GM19035 (cell line): ENCODE data around the gene GALNTL6.

Experiments
- ATAC-seq: cut with Tn5 transposase; IDR thresholded peaks from one replicate; pipeline ENCODE4 v1.9.1; 2021; ENCODE audit not compliant: unreplicated experiment

Gene GALNTL6

DNA sequence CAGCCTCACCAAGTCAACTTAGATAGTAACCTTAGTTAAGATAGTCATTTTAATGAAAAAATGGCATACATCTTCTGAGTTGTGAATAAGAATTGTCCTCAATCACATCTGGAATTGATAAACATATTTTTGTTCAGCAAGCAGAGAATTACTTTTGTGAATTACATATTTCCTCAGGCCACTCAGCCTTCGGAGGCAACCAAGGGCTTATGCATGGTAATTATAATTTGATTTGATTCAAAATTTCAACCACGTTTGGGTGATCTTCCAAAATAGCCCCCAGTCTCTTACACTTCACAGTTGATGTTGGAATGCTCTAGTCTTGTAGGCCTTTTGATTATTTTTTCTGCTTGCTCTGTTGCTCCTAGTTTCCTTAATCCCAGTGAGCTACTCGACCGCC lies 63.4 kb downstream of the GALNTL6 start:
- no peak for ATAC-seq

DNA sequence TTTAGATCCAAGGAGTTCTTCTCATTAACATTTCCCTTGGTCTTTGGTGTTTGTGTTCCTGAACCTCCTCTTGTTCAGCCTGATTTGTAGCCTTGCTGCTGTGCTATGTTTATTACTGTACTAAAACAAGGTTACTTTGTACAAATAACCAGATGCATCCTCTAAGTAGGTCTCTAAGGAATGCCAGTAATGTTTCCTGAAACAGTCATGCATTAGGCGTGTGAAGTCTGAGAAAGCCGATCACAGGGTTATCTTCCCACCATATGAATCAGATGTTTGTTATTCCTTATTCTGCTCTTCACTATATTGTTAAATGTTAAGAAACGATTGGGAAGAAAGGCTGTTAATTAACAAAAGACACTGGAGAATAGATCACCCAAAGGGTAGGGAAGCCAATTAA lies 66.9 kb downstream of the GALNTL6 start:
- no peak for ATAC-seq

DNA sequence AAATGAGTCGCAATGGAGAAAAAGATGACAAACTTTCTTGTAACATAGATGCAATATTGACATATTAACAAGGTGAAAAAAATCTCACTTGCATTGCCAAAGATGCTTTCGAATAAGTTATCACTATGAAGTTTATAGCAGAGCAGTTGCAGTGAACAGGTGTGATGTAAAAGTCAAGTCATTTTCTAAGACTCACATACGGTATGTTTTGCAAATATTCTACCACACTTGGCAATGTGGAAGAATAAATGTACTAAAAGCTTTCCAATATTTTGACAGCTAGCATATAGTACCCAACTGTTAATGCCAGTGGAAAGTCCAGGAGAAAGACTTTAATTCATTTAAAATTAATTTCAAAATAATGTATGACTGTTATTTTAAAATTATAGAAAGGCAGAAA lies 76.5 kb downstream of the GALNTL6 start:
- ATAC-seq, result no peak

DNA sequence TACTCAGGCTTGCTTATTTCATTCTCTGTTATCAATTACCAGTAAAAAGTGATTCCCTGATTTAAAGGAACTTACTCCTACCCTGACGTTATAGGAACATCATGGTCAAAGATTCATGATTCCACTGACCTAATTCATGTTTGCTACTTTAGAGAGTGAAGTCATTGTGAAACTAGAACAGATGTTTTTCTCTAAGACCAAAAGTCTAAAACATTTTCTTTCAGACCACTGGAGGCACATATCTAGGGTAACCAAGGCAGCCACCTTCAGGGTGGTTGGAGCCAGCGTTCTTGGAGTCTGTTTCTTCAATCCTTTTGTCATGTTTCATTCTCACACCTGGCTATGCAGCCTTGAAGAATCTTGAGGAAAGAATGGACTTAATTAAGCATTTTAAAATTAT lies 77.8 kb downstream of the GALNTL6 start:
- ATAC-seq, result peak; percentile 84

DNA sequence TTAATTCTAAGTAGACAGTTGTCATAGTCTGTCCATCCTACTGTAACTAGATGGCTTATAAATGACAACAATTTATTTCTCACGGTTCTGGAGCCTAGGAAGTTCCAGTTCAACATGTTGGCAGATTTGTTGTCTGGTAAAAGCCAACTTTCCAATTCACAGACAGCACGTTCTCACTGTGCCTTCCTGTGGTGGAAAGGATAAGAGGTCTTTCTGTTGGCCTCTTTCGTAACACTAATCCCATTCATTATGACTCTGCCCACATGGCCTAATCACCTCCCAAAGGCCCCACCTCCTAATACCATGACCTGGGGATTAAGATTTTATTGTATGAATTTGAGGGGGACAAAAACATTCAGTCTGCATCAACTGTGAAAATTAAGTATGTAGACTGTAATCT lies 83.2 kb downstream of the GALNTL6 start:
- no peak for ATAC-seq

DNA sequence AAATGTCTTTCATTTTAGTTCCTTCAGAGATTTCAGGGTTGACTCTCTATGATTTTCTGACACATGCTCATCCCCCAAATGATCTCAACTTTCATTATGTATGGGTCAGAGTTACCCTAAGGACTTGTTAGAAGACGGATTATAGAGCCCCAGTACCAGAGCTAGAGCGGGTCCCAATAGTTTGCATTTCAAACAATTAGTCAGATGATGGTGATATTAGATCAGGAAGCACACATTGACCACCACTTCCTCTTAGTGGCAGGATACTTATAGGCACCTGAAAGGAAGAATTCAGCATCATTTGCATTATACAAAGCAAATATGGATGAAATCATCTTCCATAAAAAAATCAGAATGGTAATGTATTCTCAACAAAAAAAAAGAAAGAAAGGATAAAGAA lies 106.1 kb downstream of the GALNTL6 start:
- no peak for ATAC-seq

DNA sequence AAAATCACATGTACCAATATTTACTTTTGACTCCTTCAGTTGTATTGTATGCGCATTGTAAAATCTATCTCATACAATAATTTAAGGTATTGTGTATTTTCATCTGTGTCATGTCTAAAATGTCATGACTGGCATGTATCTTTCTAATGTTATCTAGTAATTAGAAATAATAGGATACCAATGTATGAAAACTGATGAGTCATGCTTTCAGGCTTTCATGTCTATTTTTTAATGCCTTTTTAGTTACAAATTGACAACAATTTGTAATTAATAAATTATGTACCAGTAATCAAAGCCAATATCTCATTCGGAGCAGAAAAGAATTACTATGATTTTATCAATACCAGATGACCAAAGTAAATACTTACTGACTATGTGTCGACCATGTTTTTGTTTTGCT lies 107.7 kb downstream of the GALNTL6 start:
- no peak for ATAC-seq

DNA sequence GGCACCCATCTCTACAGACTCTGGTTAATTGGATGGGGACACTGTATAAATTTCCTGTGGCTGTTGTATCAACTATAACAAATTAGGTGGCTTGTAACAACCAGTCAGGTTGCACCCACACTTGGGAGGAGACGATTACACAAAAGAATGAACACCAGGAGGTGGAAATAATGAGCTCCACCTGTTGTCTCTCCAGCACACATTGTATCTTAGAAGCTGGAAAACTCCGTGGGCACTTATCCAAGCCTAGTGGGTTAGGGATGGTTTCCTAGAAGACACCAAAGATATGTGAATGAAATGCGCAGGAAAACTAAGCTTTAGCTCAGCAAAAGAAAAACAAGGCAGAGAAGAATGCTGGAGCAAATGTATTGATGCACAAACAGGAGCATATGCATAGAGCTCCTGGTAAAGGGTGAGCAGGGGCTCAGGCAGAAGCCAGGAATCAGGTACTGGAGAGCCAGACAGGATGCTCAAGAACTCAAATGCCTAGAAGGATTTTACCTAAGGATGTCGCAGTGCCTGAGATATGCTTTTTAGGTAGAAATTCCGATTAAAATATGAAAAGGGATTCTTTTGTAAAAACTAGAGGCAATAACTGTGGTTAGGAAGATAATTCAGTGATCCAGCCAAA lies 111.7 kb downstream of the GALNTL6 start:
- ATAC-seq, result no peak

DNA sequence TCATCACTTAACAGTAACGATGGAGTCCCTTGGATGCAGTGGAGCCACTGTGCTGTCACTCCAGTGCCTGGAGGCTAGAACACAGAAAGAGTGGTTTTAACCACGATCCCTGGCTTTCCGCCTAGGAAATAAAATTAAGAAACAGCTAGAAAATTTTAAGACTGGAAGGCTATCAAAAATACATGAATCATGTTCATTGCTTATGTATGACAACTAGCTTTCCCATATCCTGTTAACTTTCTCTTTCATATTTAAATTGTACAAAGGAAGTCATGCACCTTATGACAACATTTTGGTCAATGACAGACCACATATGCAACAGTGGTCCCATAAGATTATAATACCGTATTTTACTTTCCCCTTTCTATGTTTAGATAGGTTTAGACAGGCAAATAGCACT lies 115.1 kb downstream of the GALNTL6 start:
- ATAC-seq, result no peak

DNA sequence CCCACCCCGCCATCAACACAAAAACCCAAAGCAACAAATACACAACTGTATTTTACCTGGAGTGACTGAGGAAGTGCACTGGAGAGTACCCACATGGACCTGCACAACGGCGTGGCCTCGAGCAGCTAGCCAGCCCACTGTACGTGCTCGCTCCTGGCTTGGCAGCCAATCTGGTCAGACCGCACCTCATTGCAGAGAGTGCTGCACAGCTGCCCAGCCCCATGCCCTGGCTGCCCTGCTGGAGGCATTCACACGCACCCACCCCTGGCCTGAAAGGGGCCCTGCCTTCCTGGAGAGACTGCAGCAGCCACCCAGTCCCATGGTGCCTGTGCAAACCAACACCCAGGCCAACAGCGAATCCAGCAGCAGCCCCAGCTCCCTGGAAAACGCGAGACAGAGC lies 116.3 kb downstream of the GALNTL6 start:
- no peak for ATAC-seq

DNA sequence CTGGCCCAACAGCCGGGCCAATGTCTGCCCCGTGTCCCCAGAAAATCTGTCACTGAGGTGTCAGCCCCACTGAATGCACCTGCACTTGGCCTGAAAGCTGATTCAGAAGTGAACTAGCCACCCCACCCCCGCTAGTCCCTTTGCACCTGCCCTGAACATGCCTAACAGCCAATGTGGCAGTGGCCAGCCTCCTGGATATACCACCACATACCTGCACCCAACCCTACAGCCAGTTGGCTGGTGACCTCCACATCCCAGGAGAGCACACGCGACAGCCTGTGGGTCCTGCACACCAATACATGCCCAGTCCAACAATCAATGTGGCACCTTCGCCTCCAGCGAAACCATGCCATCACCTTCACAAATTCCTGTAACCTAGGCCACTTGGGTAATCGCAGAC lies 116.7 kb downstream of the GALNTL6 start:
- ATAC-seq, result no peak

DNA sequence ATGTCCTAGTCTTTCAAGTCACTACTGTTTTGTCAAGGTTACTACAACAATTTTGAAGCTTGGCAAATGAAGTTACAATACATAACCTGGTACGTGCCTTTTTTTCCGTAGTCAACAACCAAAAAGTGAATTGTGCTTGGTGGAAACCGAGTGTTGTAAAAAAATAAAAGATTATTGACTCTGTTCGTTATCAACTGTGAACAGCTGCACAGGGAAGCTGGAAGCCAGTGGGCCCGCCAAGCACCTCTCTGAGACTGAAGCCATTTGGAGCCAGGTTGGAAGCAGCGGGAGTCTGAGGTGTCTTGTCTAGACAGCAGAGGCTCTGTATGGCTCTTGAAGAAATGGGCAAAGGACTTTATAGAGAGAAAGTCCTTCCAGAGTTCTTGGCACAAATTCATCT lies 119.0 kb downstream of the GALNTL6 start:
- ATAC-seq, result no peak

DNA sequence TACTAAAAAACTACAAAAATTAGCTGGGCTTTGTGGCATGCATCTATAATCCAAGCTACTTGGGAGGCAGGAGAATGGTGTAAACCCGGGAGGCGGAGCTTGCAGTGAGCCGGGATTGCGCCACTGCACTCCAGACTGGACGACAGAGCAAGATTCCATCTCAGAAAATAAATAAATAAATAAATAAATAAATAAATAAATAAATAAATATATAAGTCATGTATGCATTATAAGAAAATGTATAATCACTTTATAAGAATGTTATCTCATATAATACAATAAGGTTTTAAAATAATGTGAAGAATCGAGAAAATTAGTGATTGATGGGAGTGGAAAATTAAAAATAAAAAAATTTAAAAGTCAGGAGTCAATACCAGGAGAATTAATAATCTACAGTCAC lies 127.5 kb downstream of the GALNTL6 start:
- no peak for ATAC-seq

DNA sequence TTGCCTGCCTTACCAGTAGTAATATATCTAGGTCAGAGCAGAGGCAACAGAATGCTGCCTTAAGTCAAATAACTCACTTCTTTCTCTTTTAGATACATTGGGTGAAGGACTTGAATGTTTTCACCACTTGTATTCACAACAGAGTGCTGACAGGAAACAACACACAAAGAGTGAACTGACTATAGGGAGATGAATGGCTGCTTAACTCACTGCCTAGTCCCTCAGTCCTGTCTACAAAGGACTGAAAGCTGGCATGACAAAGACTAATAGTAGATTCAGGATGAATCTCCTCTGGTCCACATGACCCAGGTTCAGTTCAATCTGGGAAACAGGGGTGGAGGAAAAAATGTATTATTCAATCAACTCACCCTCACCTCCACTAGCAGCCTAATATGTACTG lies 134.2 kb downstream of the GALNTL6 start:
- ATAC-seq, result no peak

DNA sequence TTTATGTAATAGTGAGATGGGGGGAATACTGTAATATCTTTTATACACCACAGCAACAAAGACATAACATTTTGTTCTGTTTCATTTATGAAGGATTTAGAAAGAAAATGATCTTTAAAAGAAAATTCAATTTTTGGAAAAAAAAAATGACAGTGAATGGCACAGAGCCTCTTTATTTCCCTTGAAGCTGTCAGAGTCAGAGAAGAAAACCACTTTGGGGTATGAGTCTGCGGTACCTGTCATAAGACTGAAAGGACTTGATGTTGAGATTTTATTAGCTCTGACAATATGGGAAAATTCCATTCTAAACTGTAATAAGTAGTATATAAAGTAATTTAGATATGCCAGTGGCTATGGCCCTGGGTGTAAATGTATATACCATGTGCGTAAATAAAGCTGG lies 134.8 kb downstream of the GALNTL6 start:
- no peak for ATAC-seq

DNA sequence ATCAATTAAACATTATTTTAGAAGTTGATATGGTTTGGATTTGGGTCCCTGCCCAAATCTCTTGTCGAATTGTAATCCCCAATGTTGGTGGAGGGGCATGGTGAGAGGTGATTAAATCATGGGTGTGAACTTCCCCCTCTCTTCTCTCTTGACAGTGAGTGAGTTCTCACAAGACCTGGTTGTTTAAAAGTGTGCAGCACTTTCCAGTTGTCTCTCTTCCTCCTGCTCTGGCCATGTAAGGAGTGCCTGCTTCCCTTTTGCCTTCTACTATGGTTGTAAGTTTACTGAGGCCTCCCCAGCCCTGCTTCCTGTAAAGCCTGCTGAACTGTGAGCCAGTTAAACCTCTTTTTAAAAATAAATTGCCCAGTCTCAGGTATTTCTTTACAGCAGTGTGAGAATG lies 141.4 kb downstream of the GALNTL6 start:
- no peak for ATAC-seq

DNA sequence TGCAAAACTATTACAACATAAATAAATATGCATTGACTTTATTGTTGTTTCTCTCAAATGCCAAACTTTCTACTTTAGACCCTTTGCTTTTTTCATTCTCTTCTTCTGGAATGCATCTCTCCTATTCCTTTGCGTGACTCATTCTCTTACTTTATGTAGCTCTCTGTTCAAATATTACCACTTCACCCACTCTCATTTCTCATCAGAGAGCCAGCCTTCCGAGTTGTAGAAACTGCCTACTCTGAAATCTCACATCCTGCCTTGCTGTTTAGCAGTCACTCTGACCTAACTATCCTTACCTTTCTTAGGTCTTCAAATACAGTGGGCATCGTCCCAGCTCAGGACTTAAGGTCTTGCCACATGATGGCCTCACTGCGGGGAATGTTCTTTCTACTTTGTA lies 143.5 kb downstream of the GALNTL6 start:
- ATAC-seq, result no peak

DNA sequence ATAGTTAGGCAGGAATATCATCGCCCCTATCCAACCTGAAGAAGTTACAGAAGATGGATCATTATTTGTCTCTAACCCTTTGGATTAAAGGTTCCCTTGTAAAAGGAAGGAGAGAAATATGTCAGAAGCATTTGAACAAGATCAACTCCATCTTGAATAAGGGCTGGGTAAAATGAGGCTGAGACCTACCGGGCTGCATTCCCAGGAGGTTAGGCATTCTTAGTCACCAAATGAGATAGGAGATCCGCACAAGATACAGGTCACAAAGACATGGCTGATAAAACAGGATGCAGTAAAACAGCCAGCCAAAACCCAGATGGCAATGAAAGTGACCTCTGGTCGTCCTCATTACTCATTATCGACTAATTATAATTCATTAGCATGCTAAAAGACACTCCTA lies 148.9 kb downstream of the GALNTL6 start:
- no peak for ATAC-seq

DNA sequence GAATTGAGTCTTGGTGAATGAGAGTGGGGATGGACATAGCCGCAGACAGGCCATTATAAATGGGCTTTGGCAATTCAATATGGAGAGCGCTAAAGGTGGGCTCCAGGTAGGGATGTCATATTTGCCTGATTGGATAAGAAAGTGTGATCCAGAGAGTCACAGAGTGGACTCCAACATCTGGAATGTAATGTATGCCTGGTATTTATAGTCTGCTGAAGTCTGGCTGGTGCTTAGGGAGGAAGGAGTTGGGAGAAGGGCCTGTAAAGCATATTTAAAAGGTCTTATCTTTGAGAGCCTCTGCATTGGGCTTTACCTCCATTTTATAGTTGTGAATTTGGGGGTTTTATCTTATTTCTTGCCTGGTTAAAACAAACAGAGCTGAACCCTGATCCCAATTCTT lies 153.2 kb downstream of the GALNTL6 start:
- ATAC-seq, result no peak

DNA sequence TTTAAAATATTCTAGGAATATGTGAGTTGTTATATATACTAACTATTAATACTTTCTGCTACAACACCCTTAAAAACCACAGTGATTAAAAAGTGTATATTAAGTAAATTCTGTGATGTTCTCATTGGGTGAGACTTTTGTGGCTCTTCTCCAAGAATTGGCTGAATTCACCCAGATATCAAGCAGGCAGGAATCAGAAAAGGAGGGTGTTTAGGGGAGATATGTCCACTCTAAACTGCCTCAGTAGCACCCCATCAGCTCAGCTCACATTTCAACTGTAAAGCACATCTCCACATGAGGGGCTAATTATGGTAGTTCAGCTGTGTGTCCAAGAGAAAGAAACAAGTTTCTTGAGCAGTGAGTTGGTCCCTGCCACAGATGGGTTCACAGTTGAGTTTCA lies 165.0 kb downstream of the GALNTL6 start:
- ATAC-seq, result no peak

DNA sequence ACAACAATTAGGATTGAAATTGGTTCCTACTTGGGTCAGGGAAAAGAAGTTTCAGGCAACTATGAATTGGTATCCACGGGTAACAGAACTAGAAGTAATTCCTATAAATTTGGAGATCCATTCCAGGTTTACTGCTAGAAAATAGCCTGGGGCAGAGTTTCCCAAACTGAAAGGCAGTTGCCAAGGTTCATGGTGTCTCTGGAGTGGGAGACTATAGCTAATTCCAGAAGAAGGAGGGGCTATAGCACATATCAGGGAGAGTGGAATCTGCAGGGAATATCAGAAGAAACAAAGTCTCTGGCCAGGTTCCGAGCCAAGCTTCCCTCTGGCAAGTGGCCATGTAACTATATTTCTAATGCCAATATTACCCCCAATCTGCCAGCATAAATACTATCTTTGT lies 166.3 kb downstream of the GALNTL6 start:
- no peak for ATAC-seq

DNA sequence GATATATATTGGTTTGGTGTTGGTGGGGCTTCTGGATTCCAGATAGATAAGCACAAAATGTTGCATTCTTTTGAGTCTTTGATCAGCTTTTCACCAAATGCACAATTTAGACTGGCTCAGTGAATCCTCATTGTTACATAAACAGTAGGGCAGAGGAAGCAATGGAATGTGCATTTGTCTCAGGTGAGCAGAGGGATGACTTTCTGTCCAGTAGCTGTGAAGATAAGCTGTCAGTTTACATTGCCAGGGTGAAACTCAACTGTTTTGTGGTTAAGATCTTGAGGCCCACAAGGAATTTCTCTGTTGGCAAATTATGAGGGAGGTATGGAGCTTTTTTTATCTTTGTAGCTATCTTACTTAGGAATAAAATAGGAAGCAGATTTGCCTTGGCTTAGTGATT lies 168.0 kb downstream of the GALNTL6 start:
- no peak for ATAC-seq

DNA sequence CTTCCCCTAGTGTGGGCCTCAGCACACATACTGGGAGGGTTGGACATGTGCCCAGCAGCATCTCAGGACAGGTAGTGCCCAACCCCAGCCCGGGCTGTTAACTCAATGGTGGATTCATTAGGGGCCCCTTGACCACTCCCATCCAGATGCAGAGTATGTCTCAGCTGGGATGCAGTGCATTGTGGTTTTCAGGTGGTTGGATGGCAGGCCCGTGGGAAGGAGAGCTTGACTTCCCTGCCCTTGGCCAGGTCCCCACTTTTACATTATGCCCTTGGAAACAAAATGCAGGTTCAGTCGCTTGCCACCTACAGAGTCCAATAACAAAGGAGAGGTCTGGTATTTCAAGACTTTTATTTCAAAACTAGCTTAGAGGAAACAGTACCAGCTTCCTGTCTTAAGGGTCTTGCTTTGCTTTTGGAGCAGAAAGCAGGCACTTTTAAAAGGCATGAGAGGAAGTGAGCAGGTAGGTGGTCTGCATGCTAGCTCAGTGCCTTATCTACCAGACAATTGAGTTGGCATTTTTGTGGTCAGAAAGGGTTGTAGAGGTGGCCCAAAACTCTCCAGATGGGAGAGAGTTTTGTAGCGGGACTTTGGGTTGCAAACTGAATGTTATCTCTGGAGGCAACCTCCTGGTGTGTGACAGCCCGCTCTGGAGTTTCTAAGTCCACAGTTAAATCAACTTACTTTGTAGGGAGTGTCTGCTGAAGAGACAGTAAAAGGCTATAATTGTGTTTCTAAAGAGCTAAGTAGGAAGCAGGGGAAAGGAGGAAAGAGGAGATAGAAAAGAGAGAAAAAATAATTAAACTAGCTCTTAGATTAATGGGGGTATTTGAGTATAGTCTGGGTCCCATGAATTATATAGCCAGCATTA lies 171.0 kb downstream of the GALNTL6 start:
- no peak for ATAC-seq
